BJ (cell line): ENCODE measurements around the gene LRRC15. TPM values are rescaled to one million over a fixed set of nuclear protein-coding genes. Genes with fewer than 3 reads are reported as not detected.

Experiments used
- CTCF ChIA-PET: fragments of 350-600 bp; formaldehyde crosslinking; extraction: SDS; loops from one replicate; lab custom pipeline; 2021; ENCODE audit warnings: antibody characterized with exemption, inconsistent platforms; lab: Yijun Ruan, JAX
- POLR2A ChIA-PET: fragments of 300-600 bp; sonication (Branson Sonifier 250); formaldehyde crosslinking; extraction: SDS; loops from one replicate; lab custom pipeline; 2021; ENCODE audit warnings: antibody characterized with exemption; lab: Charles Lee
- DNase-seq: peaks from one replicate; pipeline ENCODE4 v3.0.0-alpha.2; 2011; ENCODE audit warnings: low read depth
- H3K27me3 ChIP-seq: 2 replicates; pipeline ENCODE4 v1.6.0; 2011; ENCODE audit warnings: low read length; ENCODE audit not compliant: control insufficient read depth, insufficient read depth
- H3K36me3 ChIP-seq: 2 replicates; pipeline ENCODE4 v1.5.1; 2011; ENCODE audit warnings: low read length; ENCODE audit not compliant: control insufficient read depth, insufficient read depth
- H3K4me3 ChIP-seq: 2 replicates; pipeline ENCODE4 v1.5.1; 2011; ENCODE audit warnings: low read depth, mild to moderate bottlenecking, control low read depth, low read length
- polyA plus RNA-seq: library from polyadenylated mRNA; depleted of rRNA; stranded (reverse); fragments of >200 nt; gene quantifications from 2 replicates; pipeline ENCODE4 v1.2.3, GENCODE V29; 2011
- TF ChIP-seq, protein P1 (sequence below): IDR thresholded peaks from 2 replicates; pipeline ENCODE4 v1.5.1; 2011; ENCODE audit warnings: low read depth, mild to moderate bottlenecking, control low read depth, inconsistent platforms, low read length, moderate library complexity; ENCODE audit not compliant: insufficient read depth

LRRC15 gene
- polyA plus RNA-seq, 1 experiment: 1.2 TPM

DNA sequence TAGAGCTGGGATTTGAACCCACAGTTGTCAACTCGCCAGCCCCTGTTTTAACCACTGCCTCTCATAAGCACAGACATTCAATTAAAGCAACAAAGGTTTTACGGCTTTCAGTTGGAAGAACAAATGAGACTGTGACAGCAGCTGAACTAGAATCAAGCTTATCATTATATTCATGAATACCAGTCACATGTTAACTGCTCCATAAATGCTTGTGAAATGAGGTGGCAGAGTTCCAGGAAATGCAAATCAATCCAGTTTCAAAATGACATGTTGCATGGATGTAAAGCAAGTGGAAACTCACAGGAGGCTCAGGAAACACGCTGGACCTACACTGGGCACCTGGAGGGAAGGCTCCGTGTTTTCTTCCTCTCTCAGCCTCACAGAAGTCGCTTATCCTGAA, 25.7 kb upstream of the LRRC15 start:
- ChIA-PET POLR2A (no interaction called here), CTCF (interaction anchor here (0.9 to 17.9 kb wide), 5 partner anchors 10 to 57 kb away, joined by 3 to 347 read pairs (median 4); partner anchors contain the start of gene LRRC15)
- H3K36me3 ChIP-seq: no peaks in the 10 kb centered on the region
- DNase-seq: no peak
- peaks cover 7% of the 10 kb centered on the region for H3K27me3 ChIP-seq
- TF ChIP-seq, protein P1, sequence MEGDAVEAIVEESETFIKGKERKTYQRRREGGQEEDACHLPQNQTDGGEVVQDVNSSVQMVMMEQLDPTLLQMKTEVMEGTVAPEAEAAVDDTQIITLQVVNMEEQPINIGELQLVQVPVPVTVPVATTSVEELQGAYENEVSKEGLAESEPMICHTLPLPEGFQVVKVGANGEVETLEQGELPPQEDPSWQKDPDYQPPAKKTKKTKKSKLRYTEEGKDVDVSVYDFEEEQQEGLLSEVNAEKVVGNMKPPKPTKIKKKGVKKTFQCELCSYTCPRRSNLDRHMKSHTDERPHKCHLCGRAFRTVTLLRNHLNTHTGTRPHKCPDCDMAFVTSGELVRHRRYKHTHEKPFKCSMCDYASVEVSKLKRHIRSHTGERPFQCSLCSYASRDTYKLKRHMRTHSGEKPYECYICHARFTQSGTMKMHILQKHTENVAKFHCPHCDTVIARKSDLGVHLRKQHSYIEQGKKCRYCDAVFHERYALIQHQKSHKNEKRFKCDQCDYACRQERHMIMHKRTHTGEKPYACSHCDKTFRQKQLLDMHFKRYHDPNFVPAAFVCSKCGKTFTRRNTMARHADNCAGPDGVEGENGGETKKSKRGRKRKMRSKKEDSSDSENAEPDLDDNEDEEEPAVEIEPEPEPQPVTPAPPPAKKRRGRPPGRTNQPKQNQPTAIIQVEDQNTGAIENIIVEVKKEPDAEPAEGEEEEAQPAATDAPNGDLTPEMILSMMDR: no peak
- no peak overlapping the region for H3K4me3 ChIP-seq

GRCh38 chr3:194392576-194392975, 23.0 kb upstream of the LRRC15 start:
- DNase-seq: no peak
- no peaks in the 10 kb centered on the region for H3K36me3 ChIP-seq
- ChIA-PET POLR2A (interaction anchor here (0.7 kb wide), 1 partner anchor 9 kb away, joined by 6 read pairs; no protein-coding TSS in a partner anchor), CTCF (interaction anchor here (1.1 to 2.0 kb wide), 2 partner anchors 42 to 49 kb away, joined by 3 to 5 read pairs; no protein-coding TSS in a partner anchor)
- TF ChIP-seq, protein P1: no peak
- H3K27me3 ChIP-seq: peaks cover 5% of the 10 kb centered on the region
- no peak overlapping the region for H3K4me3 ChIP-seq

- CTCF ChIA-PET: interaction anchor here (2.0 kb wide), 1 partner anchor 47 kb away, joined by 5 read pairs; no protein-coding TSS in a partner anchor
- H3K36me3 ChIP-seq: no peaks in the 10 kb centered on the region
- peaks cover 4% of the 10 kb centered on the region; the same call in 1 of the 2 replicates for H3K27me3 ChIP-seq
- TF ChIP-seq, protein P1: no peak
- POLR2A ChIA-PET: no interaction called here
- no peak overlapping the region for H3K4me3 ChIP-seq
- DNase-seq: no peak
Measured at GRCh38 chr3:194390835-194391234, 21.3 kb upstream of the LRRC15 start.

DNA sequence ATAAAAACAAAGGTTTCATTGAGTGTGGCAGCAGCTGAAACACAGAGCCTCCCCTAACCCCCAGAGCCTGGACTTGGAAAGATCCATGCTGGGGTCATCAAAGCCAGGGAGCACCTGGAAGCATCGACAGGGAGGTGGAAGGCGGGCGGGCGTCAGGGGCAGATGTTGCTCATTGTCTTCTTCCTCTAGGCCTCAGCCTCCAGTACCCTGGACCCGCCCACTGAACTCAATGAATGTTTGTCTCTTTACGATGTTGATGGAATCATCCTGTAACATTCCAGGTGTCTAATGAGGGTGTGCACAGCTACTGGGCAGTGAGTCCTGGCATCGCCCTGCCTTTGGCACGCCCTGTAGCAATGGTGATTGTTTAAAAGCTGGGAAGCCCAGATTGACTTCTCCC, 19.7 kb upstream of the LRRC15 start:
- ChIA-PET POLR2A (no interaction called here), CTCF (interaction anchor here (1.2 to 1.5 kb wide), 2 partner anchors 15 to 46 kb away, joined by 3 read pairs; no protein-coding TSS in a partner anchor)
- Histone ChIP-seq H3K27me3 (peaks cover 4% of the 10 kb centered on the region; the same call in 1 of the 2 replicates), H3K36me3 (no peaks in the 10 kb centered on the region), H3K4me3 (no peak overlapping the region)
- DNase-seq: no peak
- TF ChIP-seq, protein P1: no peak

DNA sequence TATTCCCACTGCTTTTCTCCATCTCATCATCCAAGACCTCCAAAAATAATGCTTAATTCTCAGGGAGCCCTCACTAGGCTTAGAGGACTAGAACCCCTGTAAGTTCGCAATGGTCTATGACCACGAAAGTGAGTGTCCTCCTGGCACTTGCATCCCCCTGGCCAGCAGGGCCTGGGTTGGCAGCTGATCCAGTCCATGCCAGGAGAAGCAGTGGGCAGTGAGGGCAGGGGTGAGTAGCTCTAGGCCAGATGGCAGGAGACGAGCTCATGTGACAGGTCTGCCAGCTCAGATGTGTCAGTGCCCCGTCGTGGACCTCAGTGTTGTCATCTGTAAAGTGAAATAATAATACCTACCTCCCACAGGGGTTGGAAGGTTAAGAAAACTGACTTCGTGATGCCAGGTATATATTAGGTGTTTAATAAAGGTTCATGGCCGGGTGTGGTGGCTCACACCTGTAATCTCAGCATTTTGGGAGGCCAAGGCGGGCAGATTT, 18.4 kb upstream of the LRRC15 start:
- POLR2A ChIA-PET: no interaction called here
- TF ChIP-seq, protein P1: no peak
- DNase-seq: no peak
- Histone ChIP-seq H3K36me3 (no peaks in the 10 kb centered on the region), H3K4me3 (no peak overlapping the region), H3K27me3 (peaks cover 5% of the 10 kb centered on the region; the same call in 1 of the 2 replicates)
- CTCF ChIA-PET: interaction anchor here (0.8 to 1.7 kb wide), 3 partner anchors 43 to 54 kb away, joined by 3 to 11 read pairs (median 3); no protein-coding TSS in a partner anchor
